ENCODE results near the gene MYO7A. TPM values are rescaled to one million over a fixed set of nuclear protein-coding genes. Genes with fewer than 3 reads are reported as not detected.

Gene MYO7A
- total RNA-seq, 1 donor from 2014 or later: 0.23 TPM

- TF ChIP-seq, protein P1, sequence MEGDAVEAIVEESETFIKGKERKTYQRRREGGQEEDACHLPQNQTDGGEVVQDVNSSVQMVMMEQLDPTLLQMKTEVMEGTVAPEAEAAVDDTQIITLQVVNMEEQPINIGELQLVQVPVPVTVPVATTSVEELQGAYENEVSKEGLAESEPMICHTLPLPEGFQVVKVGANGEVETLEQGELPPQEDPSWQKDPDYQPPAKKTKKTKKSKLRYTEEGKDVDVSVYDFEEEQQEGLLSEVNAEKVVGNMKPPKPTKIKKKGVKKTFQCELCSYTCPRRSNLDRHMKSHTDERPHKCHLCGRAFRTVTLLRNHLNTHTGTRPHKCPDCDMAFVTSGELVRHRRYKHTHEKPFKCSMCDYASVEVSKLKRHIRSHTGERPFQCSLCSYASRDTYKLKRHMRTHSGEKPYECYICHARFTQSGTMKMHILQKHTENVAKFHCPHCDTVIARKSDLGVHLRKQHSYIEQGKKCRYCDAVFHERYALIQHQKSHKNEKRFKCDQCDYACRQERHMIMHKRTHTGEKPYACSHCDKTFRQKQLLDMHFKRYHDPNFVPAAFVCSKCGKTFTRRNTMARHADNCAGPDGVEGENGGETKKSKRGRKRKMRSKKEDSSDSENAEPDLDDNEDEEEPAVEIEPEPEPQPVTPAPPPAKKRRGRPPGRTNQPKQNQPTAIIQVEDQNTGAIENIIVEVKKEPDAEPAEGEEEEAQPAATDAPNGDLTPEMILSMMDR (conservative IDR thresholded peaks at IDR 0.05; ENCODE audit: low read depth, low read length): no peak
- no peak overlapping the region for H3K4me3 ChIP-seq (ENCODE audit: low read depth, low read length)
- no peak for DNase-seq (ENCODE audit: low read depth)
These were observed 22.8 kb downstream of the MYO7A start for GRCh38 chr11:77150836-77151235.

DNA sequence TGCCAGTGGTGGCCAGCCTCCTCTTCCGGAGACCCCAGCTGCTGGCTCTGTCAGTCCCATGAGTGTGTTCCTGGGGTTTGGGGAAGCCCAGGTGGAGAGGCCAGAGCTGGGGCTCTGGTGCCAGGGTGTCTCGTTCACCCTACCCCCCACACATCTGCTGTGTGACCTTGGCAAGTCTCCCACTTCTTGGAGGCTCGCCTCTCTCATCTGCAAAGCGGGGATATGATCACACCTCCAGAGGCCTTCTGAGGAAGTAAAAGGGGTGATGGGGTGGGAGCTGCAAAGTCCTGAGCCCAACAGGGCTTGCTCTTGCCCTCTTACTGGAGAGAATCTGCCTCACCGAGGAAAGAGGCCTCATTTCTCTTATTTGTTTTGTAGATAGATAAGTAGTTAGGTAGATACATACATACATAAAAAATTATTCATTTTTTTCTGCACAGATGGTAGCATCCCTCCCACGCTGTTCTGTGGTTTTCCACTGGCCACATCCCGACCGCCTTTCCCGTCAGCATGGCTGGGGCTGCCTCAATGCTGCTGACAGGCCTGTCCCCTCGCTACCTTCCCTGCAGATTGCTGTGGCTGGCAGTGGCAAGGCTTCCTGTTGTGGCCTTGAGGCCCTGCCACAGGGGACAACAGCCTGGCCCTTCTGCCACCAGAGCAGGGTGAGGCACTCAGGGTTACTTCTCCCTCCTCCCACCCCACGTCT lies 23.9 kb downstream of the MYO7A start:
- TF ChIP-seq, protein P1 (conservative IDR thresholded peaks at IDR 0.05; ENCODE audit: low read depth, low read length): no peak
- DNase-seq (ENCODE audit: low read depth): no peak
- H3K4me3 ChIP-seq (ENCODE audit: low read depth, low read length): no peak overlapping the region

- H3K4me3 ChIP-seq (ENCODE audit: low read depth, low read length): no peak overlapping the region
- TF ChIP-seq, protein P1 (conservative IDR thresholded peaks at IDR 0.05; ENCODE audit: low read depth, low read length): no peak
- no peak for DNase-seq (ENCODE audit: low read depth)
These were observed 24.8 kb downstream of the MYO7A start for GRCh38 chr11:77152846-77153245.

GRCh38 chr11:77153276-77154185 lies 25.5 kb downstream of the MYO7A start:
- TF ChIP-seq, protein P1 (conservative IDR thresholded peaks at IDR 0.05; ENCODE audit: low read depth, low read length): no peak
- DNase-seq (ENCODE audit: low read depth): no peak
- no peak overlapping the region for H3K4me3 ChIP-seq (ENCODE audit: low read depth, low read length)

- DNase-seq (ENCODE audit: low read depth): no peak
- no peak overlapping the region for H3K4me3 ChIP-seq (ENCODE audit: low read depth, low read length)
- TF ChIP-seq, protein P1 (conservative IDR thresholded peaks at IDR 0.05; ENCODE audit: low read depth, low read length): no peak
These were observed 26.5 kb downstream of the MYO7A start for GRCh38 chr11:77154381-77155081.

DNA sequence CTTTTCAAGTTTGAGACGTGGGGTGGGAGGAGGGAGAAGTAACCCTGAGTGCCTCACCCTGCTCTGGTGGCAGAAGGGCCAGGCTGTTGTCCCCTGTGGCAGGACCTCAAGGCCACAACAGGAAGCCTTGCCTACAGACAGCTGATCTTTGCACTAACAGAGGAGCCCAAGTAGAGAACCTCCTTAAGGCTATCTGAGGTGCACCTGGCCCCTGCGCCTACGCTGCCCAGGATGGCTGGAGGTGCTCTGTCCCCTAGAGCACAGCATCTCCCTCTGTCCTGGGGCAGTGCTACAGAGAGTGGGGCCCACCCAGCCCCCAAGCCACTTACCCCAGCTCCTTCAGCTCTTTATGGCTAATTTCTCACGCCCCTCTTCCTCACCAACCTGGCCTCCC lies 27.0 kb downstream of the MYO7A start:
- TF ChIP-seq, protein P1 (conservative IDR thresholded peaks at IDR 0.05; ENCODE audit: low read depth, low read length): no peak

More for the DNA sequence above, 27.0 kb downstream of the MYO7A start:
- DNase-seq (ENCODE audit: low read depth): no peak
- no peak overlapping the region for H3K4me3 ChIP-seq (ENCODE audit: low read depth, low read length)

All from epithelial cell of proximal tubule (primary cell).